Thyroid gland (tissue), 4 donors: ENCODE measurements around the gene NOCT. TPM values are rescaled to one million over a fixed set of nuclear protein-coding genes. Genes with fewer than 3 reads are reported as not detected.
"Not testable (repeated sequence)": the region's sequence is repeated elsewhere in the genome, so short reads cannot be mapped to it uniquely, and the experiment has no call there.

ENCODE experiments used
- DNase-seq, 2 donors: peaks; one replicate each; pipeline ENCODE4 v3.0.0-alpha.2; 2019
- H3K27ac ChIP-seq, 3 donors: fragments of 200-600 bp; sonication (generic); 1 replicate in 2 of 3; 2 replicates in 1 of 3; pipeline ENCODE4 v1.5.1; 2016 to 2019; ENCODE audit warnings: mild to moderate bottlenecking in 1 of 3, moderate library complexity in 1 of 3
- H3K27me3 ChIP-seq: fragments of 200-600 bp; sonication (generic); one replicate; pipeline ENCODE4 v1.5.1; 2019
- H3K36me3 ChIP-seq, 2 donors: fragments of 200-600 bp; sonication (generic); one replicate each; pipeline ENCODE4 v1.5.1; 2016 to 2019
- H3K4me1 ChIP-seq, 2 donors: fragments of 200-600 bp; sonication (generic); one replicate each; pipeline ENCODE4 v1.5.1; 2017 to 2019
- H3K4me3 ChIP-seq, 3 donors: fragments of 200-600 bp; sonication (generic); replicated peaks in 1 of 3; 1 replicate in 2 of 3; 2 replicates in 1 of 3; pipeline ENCODE4 v1.5.1; 2016; ENCODE audit warnings: mild to moderate bottlenecking in 1 of 3
- H3K9me3 ChIP-seq: fragments of 200-600 bp; sonication (generic); one replicate; pipeline ENCODE4 v1.5.1; 2017
- CTCF ChIP-seq, 6 experiments: fragments of 200-600 bp in 3 of 6; fragments of 450-650 bp in 3 of 6; sonication (generic) in 3 of 6; IDR thresholded peaks; one replicate each; pipeline ENCODE4 v1.5.1; 2016 to 2019; ENCODE audit warnings: antibody characterized with exemption in 6 of 6, mild to moderate bottlenecking in 2 of 6, inconsistent platforms in 1 of 6, moderate library complexity in 1 of 6
- POLR2A ChIP-seq, 2 donors: fragments of 450-650 bp; IDR thresholded peaks; one replicate each; pipeline ENCODE4 v1.6.1; 2017; ENCODE audit warnings: antibody characterized with exemption in 2 of 2, mild to moderate bottlenecking in 2 of 2, moderate library complexity in 1 of 2
- WGBS, 2 donors: methylation state at CpG; one replicate each; pipeline ENCODE4 v1.1.5; 2017; 5-methylcytosine and 5-hydroxymethylcytosine counted together
- intact Hi-C: fragments of 100-400 bp; cut with DNase I; formaldehyde crosslinking; loops from one replicate; pipeline ENCODE4 v1.15.1; 2023
- total RNA-seq, 4 donors: library from RNA; depleted of rRNA; stranded (reverse); fragments of >200 nt; gene quantifications; one replicate each; pipeline ENCODE4 v1.2.3, GENCODE V29; 2016

The NOCT gene
- total RNA-seq, 4 donors from 2014 or later: 4.0 to 11.5 (median 6.6) TPM

- Histone ChIP-seq H3K27ac (no peak overlapping the region), H3K27me3 (no peaks in the 10 kb centered on the region), H3K4me1 (peaks cover 3 to 18% of the 10 kb centered on the region in 2 donors), H3K36me3 (no peaks in the 10 kb centered on the region), H3K4me3 (no peak overlapping the region), H3K9me3 (no peaks in the 10 kb centered on the region)
- 75 to 79% methylated on average over 3 of the region's 3 CpGs for WGBS, 2 donors
- TF ChIP-seq POLR2A (IDR thresholded peaks at IDR 0.05): no peak
- no peak for TF ChIP-seq CTCF (IDR thresholded peaks at IDR 0.05)
- intact Hi-C loops: loop anchor here (5.0 kb wide), 1 partner anchor 159 kb away; the partner anchor contains the start of gene ELF2
- no peak for DNase-seq
Measured at GRCh38 chr4:139017861-139018260, 2.3 kb downstream of the NOCT start.

- Histone ChIP-seq H3K27me3 (no peaks in the 10 kb centered on the region), H3K9me3 (no peaks in the 10 kb centered on the region), H3K36me3 (no peaks in the 10 kb centered on the region), H3K4me1 (peaks cover 3 to 18% of the 10 kb centered on the region in 2 donors), H3K27ac (no peak overlapping the region), H3K4me3 (no peak overlapping the region)
- no peak for TF ChIP-seq CTCF (IDR thresholded peaks at IDR 0.05)
- no peak for TF ChIP-seq POLR2A (IDR thresholded peaks at IDR 0.05)
- intact Hi-C loops: loop anchor here (5.0 kb wide), 1 partner anchor 159 kb away; the partner anchor contains the start of gene ELF2
- no peak for DNase-seq
Measured at GRCh38 chr4:139018501-139018900, 2.9 kb downstream of the NOCT start.

- TF ChIP-seq POLR2A (IDR thresholded peaks at IDR 0.05) (no peak), CTCF (IDR thresholded peaks at IDR 0.05) (no peak)
- Histone ChIP-seq H3K9me3 (no peaks in the 10 kb centered on the region), H3K27ac (no peak overlapping the region), H3K36me3 (no peaks in the 10 kb centered on the region), H3K27me3 (no peaks in the 10 kb centered on the region), H3K4me1 (peaks cover 3 to 18% of the 10 kb centered on the region in 2 donors), H3K4me3 (no peak overlapping the region)
- WGBS, 2 donors: 91% methylated on average over 10 of the region's 10 CpGs
- DNase-seq: no peak
- intact Hi-C loops: loop anchor here (5.0 kb wide), 1 partner anchor 158 kb away; the partner anchor contains the start of gene ELF2
Measured at GRCh38 chr4:139018971-139019758, 3.6 kb downstream of the NOCT start.

GRCh38 chr4:139020384-139020783 lies 4.8 kb downstream of the NOCT start:
- WGBS, 2 donors: 81 to 90% methylated on average over 4 of the region's 4 CpGs
- H3K4me1 ChIP-seq: peaks cover 3 to 8% of the 10 kb centered on the region in 2 donors
- H3K9me3 ChIP-seq: no peaks in the 10 kb centered on the region
- intact Hi-C loops: no loop called here
- no peaks in the 10 kb centered on the region for H3K27me3 ChIP-seq
- no peak overlapping the region for H3K4me3 ChIP-seq
- DNase-seq: no peak
- H3K27ac ChIP-seq: no peak overlapping the region
- no peaks in the 10 kb centered on the region for H3K36me3 ChIP-seq
- TF ChIP-seq POLR2A (IDR thresholded peaks at IDR 0.05) (no peak), CTCF (IDR thresholded peaks at IDR 0.05) (no peak)

GRCh38 chr4:139021071-139021470 lies 5.5 kb downstream of the NOCT start:
- H3K36me3 ChIP-seq, H3K27ac ChIP-seq, intact Hi-C loops, H3K4me1 ChIP-seq, H3K9me3 ChIP-seq, DNase-seq, H3K4me3 ChIP-seq, H3K27me3 ChIP-seq: not testable (repeated sequence)
- WGBS, 2 donors: 94 to 96% methylated on average over 12 of the region's 12 CpGs
